Activated naive CD8-positive, alpha-beta T cell treated with anti-CD3 and anti-CD28 coated beads, Interleukin-2, amount 10 ng/mL, durations not matched to agents 7 days and 5 days (primary cell): Measurements from ENCODE around the gene NME9. TPM values are rescaled to one million over a fixed set of nuclear protein-coding genes. Genes with fewer than 3 reads are reported as not detected.

ENCODE experiments used
- ATAC-seq: fragments of 150-1000 bp; cut with Tn5 transposase; one replicate; pipeline ENCODE4 v1.10.0; 2021; ENCODE audit warnings: low read depth, moderate library complexity
- POLR2A ChIA-PET: fragments of 350-600 bp; sonication (Branson Sonifier 250); formaldehyde crosslinking; loops from one replicate; lab custom pipeline; 2021; ENCODE audit warnings: antibody characterized with exemption; lab: Charles Lee
- DNase-seq: peaks from one replicate; pipeline ENCODE4 v3.0.0; 2021
- H3K27ac Mint-ChIP-seq: one replicate; pipeline ENCODE4 v1.8.0; 2022; ENCODE audit warnings: mild to moderate bottlenecking, mixed read lengths
- H3K27me3 Mint-ChIP-seq: one replicate; pipeline ENCODE4 v1.8.0; 2022; ENCODE audit warnings: mild to moderate bottlenecking, moderate library complexity, mixed read lengths
- H3K36me3 Mint-ChIP-seq: one replicate; pipeline ENCODE4 v1.8.0; 2021; ENCODE audit warnings: mild to moderate bottlenecking, mixed read lengths
- H3K4me1 Mint-ChIP-seq: one replicate; pipeline ENCODE4 v1.8.0; 2021; ENCODE audit warnings: mixed read lengths
- H3K4me3 Mint-ChIP-seq: one replicate; pipeline ENCODE4 v1.8.0; 2022; ENCODE audit warnings: mild to moderate bottlenecking, moderate library complexity, mixed read lengths
- H3K9me3 Mint-ChIP-seq: one replicate; pipeline ENCODE4 v1.8.0; 2021; ENCODE audit warnings: mixed read lengths
- total RNA-seq, 2 experiments: library from RNA; stranded (reverse); gene quantifications; one replicate each; pipeline ENCODE4 v1.2.3, GENCODE V29; 2021

The NME9 gene
- total RNA-seq, 2 experiments from 2014 or later: 0.57 to 1.7 TPM

GRCh38 chr3:138308783-138309182, 20.9 kb downstream of the NME9 start:
- POLR2A ChIA-PET: no interaction called here
- Mint-ChIP-seq H3K27me3 (peaks cover 19% of the 10 kb centered on the region), H3K9me3 (peaks cover 23% of the 10 kb centered on the region), H3K36me3 (peaks cover 20% of the 10 kb centered on the region), H3K4me1 (no peaks in the 10 kb centered on the region), H3K4me3 (no peak overlapping the region), H3K27ac (no peak overlapping the region)
- DNase-seq (no peak), ATAC-seq (no peak)

DNA sequence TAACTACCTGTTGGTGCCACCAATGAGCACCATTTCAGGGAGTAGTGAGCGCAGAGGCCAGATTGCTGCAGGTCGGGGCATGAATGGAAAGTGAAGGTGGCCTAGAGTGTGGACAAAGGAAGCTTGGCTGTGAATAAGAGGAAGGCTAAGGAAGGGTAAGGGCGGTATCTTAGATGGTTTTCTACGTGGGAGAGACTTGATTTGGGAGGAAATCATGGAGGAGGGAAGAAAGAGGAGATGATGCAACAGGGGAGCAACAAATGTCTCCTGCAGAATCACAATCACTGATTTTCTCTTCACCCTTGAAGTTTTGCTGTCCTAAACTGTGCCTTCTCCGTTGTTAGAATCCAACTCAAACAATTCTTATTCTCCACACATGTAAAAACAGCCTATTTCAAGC, 21.8 kb downstream of the NME9 start:
- Mint-ChIP-seq H3K27me3 (peaks cover 15% of the 10 kb centered on the region), H3K4me1 (no peaks in the 10 kb centered on the region), H3K27ac (peak overlapping the region; percentile 23), H3K4me3 (no peak overlapping the region), H3K9me3 (peaks cover 23% of the 10 kb centered on the region), H3K36me3 (peaks cover 20% of the 10 kb centered on the region)
- ATAC-seq: no peak
- DNase-seq: no peak
- POLR2A ChIA-PET: no interaction called here

GRCh38 chr3:138303474-138303873, 26.2 kb downstream of the NME9 start:
- H3K9me3 Mint-ChIP-seq: peaks cover 11% of the 10 kb centered on the region
- POLR2A ChIA-PET: no interaction called here
- H3K36me3 Mint-ChIP-seq: peaks cover 20% of the 10 kb centered on the region
- ATAC-seq: no peak
- no peaks in the 10 kb centered on the region for H3K4me1 Mint-ChIP-seq
- no peak overlapping the region for H3K4me3 Mint-ChIP-seq
- DNase-seq: no peak
- no peaks in the 10 kb centered on the region for H3K27me3 Mint-ChIP-seq
- H3K27ac Mint-ChIP-seq: no peak overlapping the region

DNA sequence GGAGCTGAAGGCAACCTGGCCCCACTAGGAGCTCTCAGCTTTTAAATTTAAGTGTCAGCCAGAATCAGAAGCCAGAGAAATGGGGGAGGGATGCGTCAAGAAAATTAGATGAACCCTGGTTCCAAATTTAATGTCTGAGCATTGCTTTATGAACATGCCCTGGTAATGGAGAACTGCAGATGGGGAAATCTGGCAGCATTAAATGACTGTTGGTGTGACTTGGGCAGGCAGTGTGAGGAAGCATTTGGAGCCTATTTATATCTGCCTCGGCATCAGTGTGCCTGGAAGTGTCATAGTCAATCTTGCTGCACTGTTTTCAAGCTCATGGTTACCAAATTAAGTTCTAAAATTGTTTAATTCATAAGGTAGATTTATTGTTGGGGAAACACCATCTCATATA, 29.0 kb downstream of the NME9 start:
- H3K36me3 Mint-ChIP-seq: peaks cover 20% of the 10 kb centered on the region
- H3K27me3 Mint-ChIP-seq: no peaks in the 10 kb centered on the region
- H3K9me3 Mint-ChIP-seq: no peaks in the 10 kb centered on the region
- POLR2A ChIA-PET: no interaction called here
- H3K4me1 Mint-ChIP-seq: peaks cover 5% of the 10 kb centered on the region
- H3K27ac Mint-ChIP-seq: no peak overlapping the region
- no peak for ATAC-seq
- H3K4me3 Mint-ChIP-seq: no peak overlapping the region
- no peak for DNase-seq

DNA sequence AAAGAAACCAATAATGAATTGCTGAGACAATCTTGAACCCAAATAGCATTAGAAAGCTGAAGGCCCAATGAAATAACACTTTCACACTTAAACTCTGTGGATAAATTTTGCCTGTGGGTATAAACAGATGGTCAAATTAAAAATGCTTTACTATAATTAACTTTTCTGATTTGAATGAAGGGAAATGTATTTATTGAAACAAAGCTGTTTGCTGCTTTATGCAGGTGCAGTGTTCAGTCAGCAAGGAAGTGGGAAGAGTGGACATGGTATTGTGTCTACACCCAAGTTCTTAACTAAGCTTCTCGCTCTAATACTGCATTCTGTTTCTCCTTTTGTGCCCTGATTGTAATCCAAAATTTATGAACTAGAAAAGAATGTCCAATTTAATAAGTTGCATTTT, 31.8 kb downstream of the NME9 start:
- ATAC-seq (no peak), DNase-seq (no peak)
- Mint-ChIP-seq H3K27ac (no peak overlapping the region), H3K36me3 (peaks cover 29% of the 10 kb centered on the region), H3K9me3 (no peaks in the 10 kb centered on the region), H3K4me1 (peaks cover 5% of the 10 kb centered on the region), H3K4me3 (no peak overlapping the region), H3K27me3 (no peaks in the 10 kb centered on the region)
- POLR2A ChIA-PET: no interaction called here

DNA sequence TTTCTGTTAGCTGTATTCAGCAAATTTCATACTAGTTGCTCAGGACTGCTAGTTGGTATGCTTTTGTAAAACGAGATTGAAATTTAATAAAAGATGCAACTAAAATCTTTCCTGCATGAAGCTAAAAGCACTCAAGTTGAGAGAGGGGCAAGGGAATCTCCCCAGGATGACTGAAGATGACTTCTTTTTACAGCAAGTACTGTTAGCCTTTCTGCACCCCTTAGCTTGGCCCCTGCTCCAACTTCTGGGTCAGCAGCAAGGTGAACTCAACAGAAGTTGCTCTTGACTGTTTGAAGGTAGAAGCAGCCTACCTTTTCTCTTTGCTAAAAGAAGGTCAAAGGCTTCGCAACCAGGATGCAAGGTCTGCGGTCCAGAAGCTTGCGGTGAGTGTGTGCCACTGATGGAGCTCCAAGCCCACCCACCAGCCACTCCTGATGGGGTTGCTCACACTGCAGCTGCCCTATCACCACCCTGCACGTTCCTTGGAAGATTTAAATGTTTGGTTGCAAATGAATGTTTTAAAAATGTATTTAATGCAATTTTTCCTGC, 32.5 kb downstream of the NME9 start:
- Mint-ChIP-seq H3K9me3 (no peaks in the 10 kb centered on the region), H3K4me3 (no peak overlapping the region), H3K36me3 (peaks cover 31% of the 10 kb centered on the region), H3K4me1 (peaks cover 5% of the 10 kb centered on the region), H3K27me3 (no peaks in the 10 kb centered on the region), H3K27ac (no peak overlapping the region)
- ATAC-seq (no peak), DNase-seq (no peak)
- POLR2A ChIA-PET: interaction anchor here (1.1 kb wide), 1 partner anchor 110 kb away, joined by 3 read pairs; the partner anchor contains the start of gene ARMC8

DNA sequence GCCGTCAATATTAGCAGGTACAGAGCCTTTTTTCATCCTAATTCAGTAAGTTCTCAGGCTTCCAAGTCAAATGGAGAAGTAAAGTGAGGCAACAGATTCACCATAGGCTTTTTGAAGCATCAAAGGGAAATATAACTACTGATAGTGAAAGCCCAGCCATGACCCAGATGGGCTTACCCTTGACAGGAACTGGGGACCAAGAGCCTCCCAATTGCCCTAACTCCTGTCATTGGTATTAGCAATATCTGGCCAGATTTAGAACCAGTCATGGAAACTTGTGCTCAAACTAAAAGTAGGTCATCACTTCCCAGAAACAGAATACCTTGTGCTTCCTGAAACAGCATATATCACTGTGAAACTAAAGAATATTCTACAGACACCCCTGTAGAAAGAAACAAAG, 33.0 kb downstream of the NME9 start:
- POLR2A ChIA-PET: interaction anchor here (1.1 kb wide), 1 partner anchor 110 kb away, joined by 3 read pairs; the partner anchor contains the start of gene ARMC8
- no peaks in the 10 kb centered on the region for H3K9me3 Mint-ChIP-seq
- no peak overlapping the region for H3K4me3 Mint-ChIP-seq
- DNase-seq (no peak), ATAC-seq (no peak)
- H3K27me3 Mint-ChIP-seq: no peaks in the 10 kb centered on the region
- H3K4me1 Mint-ChIP-seq: peaks cover 5% of the 10 kb centered on the region
- no peak overlapping the region for H3K27ac Mint-ChIP-seq
- H3K36me3 Mint-ChIP-seq: peaks cover 32% of the 10 kb centered on the region

DNA sequence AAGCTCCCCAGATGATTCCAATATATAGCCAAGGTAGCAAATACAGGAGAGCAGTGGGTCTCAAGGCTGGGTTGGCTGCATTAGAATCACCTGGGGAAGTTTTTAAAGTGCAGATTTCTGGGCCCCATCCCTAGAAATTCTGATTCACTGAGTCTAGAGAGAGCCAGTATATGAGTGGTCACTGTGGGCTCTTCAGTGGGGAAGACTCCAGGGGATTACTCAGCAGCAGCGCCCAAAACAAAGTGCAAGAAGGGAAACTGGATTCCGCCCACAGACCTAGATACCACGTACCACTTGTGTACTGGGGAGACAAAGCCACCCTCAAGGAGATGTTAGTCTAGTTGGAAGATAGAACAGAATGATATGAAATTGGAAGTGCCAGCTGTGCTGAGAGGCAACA, 40.0 kb downstream of the NME9 start:
- no peak for DNase-seq
- Mint-ChIP-seq H3K9me3 (no peaks in the 10 kb centered on the region), H3K27ac (no peak overlapping the region), H3K36me3 (peaks cover 40% of the 10 kb centered on the region), H3K4me1 (peaks cover 8% of the 10 kb centered on the region), H3K4me3 (no peak overlapping the region), H3K27me3 (no peaks in the 10 kb centered on the region)
- no peak for ATAC-seq
- POLR2A ChIA-PET: no interaction called here

DNA sequence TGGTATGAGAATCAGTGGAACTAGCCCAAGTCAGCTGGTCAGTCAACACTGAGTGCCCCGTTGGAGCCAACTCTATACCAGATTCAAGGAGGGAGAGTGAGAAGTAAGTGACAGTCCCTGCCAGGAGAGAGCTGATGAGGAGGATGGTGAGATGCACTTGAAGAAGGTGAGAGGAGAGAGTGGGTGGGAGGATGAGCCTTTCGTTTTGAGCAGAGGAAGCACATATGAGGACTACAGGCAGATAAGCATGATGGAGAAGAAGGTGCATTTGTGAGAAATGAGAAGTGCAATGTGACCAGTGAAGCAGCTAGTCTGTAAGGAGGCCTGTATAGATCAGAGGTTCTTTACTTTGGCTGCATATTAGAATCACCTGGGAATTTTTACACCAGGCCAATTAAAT, 40.4 kb downstream of the NME9 start:
- H3K4me3 Mint-ChIP-seq: no peak overlapping the region
- POLR2A ChIA-PET: no interaction called here
- no peak for ATAC-seq
- peaks cover 40% of the 10 kb centered on the region for H3K36me3 Mint-ChIP-seq
- peaks cover 8% of the 10 kb centered on the region for H3K4me1 Mint-ChIP-seq
- H3K9me3 Mint-ChIP-seq: no peaks in the 10 kb centered on the region
- no peak overlapping the region for H3K27ac Mint-ChIP-seq
- no peak for DNase-seq
- no peaks in the 10 kb centered on the region for H3K27me3 Mint-ChIP-seq

GRCh38 chr3:138284957-138285477, 44.6 kb downstream of the NME9 start:
- POLR2A ChIA-PET: no interaction called here
- Mint-ChIP-seq H3K27me3 (no peaks in the 10 kb centered on the region), H3K36me3 (peaks cover 31% of the 10 kb centered on the region), H3K27ac (no peak overlapping the region), H3K9me3 (no peaks in the 10 kb centered on the region), H3K4me1 (peaks cover 8% of the 10 kb centered on the region), H3K4me3 (no peak overlapping the region)
- DNase-seq (no peak), ATAC-seq (no peak)

DNA sequence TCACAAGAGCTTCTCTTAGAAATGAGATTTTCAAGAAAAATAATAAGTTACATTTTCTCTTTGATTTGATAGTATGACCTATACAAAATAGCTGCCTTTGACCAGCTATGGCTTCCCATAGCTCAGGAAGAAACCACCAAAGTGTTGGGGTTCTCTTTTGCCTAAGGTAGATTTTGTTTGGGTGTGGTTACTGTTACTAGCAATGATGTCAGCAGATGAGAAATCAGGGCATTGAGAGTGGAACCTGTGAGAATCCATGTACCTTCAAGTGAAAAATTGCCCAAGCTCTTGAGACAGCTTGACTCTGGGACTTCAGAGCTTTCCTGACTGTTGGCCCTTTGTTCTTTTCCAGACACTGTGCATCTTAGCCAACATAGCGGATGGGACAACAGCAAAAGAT, 45.6 kb downstream of the NME9 start:
- Mint-ChIP-seq H3K27me3 (no peaks in the 10 kb centered on the region), H3K4me3 (no peak overlapping the region), H3K9me3 (no peaks in the 10 kb centered on the region), H3K36me3 (peaks cover 24% of the 10 kb centered on the region), H3K4me1 (peaks cover 3% of the 10 kb centered on the region), H3K27ac (no peak overlapping the region)
- POLR2A ChIA-PET: no interaction called here
- DNase-seq (no peak), ATAC-seq (no peak)

GRCh38 chr3:138282836-138283235, 46.8 kb downstream of the NME9 start:
- Mint-ChIP-seq H3K36me3 (peaks cover 15% of the 10 kb centered on the region), H3K4me1 (peaks cover 2% of the 10 kb centered on the region), H3K27me3 (no peaks in the 10 kb centered on the region), H3K4me3 (no peak overlapping the region), H3K9me3 (no peaks in the 10 kb centered on the region), H3K27ac (peak overlapping the region; percentile 8)
- POLR2A ChIA-PET: no interaction called here
- ATAC-seq (no peak), DNase-seq (no peak)

DNA sequence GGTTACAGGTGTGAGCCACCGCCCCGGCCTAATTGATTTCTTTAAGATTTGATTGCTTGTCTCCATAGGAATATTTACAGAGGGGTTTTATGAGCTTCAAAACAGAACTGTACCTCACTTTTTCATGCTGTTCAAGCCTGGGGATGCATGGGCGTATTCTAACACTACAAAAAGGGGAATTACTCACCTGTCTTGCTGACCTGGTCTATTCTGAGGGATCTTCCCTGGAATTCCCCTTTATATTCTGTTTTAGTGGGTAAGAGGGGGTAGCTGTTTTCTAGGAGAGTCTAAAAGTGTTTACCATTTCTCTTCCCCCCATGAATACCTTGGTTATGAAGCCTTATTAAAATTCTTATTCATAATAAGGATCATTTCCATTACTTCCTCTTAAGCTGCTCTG, 48.1 kb downstream of the NME9 start:
- H3K36me3 Mint-ChIP-seq: peaks cover 15% of the 10 kb centered on the region
- ATAC-seq (no peak), DNase-seq (no peak)
- peaks cover 2% of the 10 kb centered on the region for H3K4me1 Mint-ChIP-seq
- H3K27ac Mint-ChIP-seq: no peak overlapping the region
- POLR2A ChIA-PET: no interaction called here
- no peaks in the 10 kb centered on the region for H3K9me3 Mint-ChIP-seq
- no peaks in the 10 kb centered on the region for H3K27me3 Mint-ChIP-seq
- no peak overlapping the region for H3K4me3 Mint-ChIP-seq

GRCh38 chr3:138271189-138271794, 58.4 kb downstream of the NME9 start:
- ATAC-seq (no peak), DNase-seq (no peak)
- Mint-ChIP-seq H3K9me3 (no peaks in the 10 kb centered on the region), H3K36me3 (peaks cover 38% of the 10 kb centered on the region), H3K27me3 (no peaks in the 10 kb centered on the region), H3K4me3 (no peak overlapping the region), H3K27ac (peak overlapping the region; percentile 72), H3K4me1 (peaks cover 9% of the 10 kb centered on the region)
- POLR2A ChIA-PET: no interaction called here
